Brain microvascular endothelial cell (primary cell): Measurements from ENCODE around the gene RBM46.

ENCODE experiments used
- DNase-seq: peaks from one replicate; pipeline ENCODE4 v3.0.0-alpha.2; 2020
- H3K27ac ChIP-seq: fragments of 250-450 bp; sonication (Bioruptor Pico); 2 replicates; pipeline ENCODE4 v1.5.1; 2020; ENCODE audit warnings: mild to moderate bottlenecking, moderate library complexity
- H3K27me3 ChIP-seq: fragments of 250-450 bp; sonication (Bioruptor Pico); replicated peaks from 2 replicates; pipeline ENCODE4 v1.5.1; 2020; ENCODE audit warnings: mild to moderate bottlenecking
- H3K36me3 ChIP-seq: fragments of 250-450 bp; sonication (Bioruptor Pico); replicated peaks from 2 replicates; pipeline ENCODE4 v1.5.1; 2020; ENCODE audit warnings: mild to moderate bottlenecking
- H3K4me3 ChIP-seq: 2 replicates; pipeline ENCODE4 v1.5.1; 2011; ENCODE audit warnings: low read depth, mild to moderate bottlenecking, control low read depth, low read length, moderate library complexity
- CTCF ChIP-seq: IDR thresholded peaks from 2 replicates; pipeline ENCODE4 v1.5.1; 2011; ENCODE audit warnings: low read depth, mild to moderate bottlenecking, moderate library complexity, low read length, control low read depth, inconsistent platforms; ENCODE audit errors: missing control alignments
- in situ Hi-C: cut with HindIII; loops from 2 replicates; pipeline ENCODE4 v1.10.0; 2017; ENCODE audit warnings: low sequenced_read_pairs, low pct_ligation_motif_present

Gene RBM46

GRCh38 chr4:154877110-154877760 is 96.2 kb downstream of the RBM46 start:
- TF ChIP-seq CTCF = no peak
- in situ Hi-C loops = no loop called here
- peak; percentile 16 for DNase-seq
- no peak overlapping the region for H3K27ac ChIP-seq
- H3K27me3 ChIP-seq = no peaks in the 10 kb centered on the region
- no peak overlapping the region for H3K4me3 ChIP-seq
- H3K36me3 ChIP-seq = no peaks in the 10 kb centered on the region
